Measurements from ENCODE around the gene PARN.
"Not testable (repeated sequence)": the region's sequence is repeated elsewhere in the genome, so short reads cannot be mapped to it uniquely, and the experiment has no call there.

PARN gene

GRCh38 chr16:14632693-14633569 is 2.9 kb upstream of the PARN start, which contains the start of gene BFAR:
BFAR (plus strand) TSS chr16:14632951; CDS start chr16:14644347, 11,396 bp downstream.
- DNase-seq = peak; percentile 81

GRCh38 chr16:14630620-14631330 is 715 bp upstream of the PARN start:
- DNase-seq = not testable (repeated sequence)

GRCh38 chr16:14629612-14629918 is 495 bp downstream of the PARN start:
- no peak for DNase-seq

GRCh38 chr16:14628806-14629611 is 1.1 kb downstream of the PARN start:
- DNase-seq = no peak

GRCh38 chr16:14627078-14627477 is 3.0 kb downstream of the PARN start:
- DNase-seq = no peak

GRCh38 chr16:14618566-14618965 is 11.5 kb downstream of the PARN start:
- no peak for DNase-seq

GRCh38 chr16:14616280-14616679 is 13.8 kb downstream of the PARN start:
- no peak for DNase-seq

GRCh38 chr16:14613991-14614390 is 16.1 kb downstream of the PARN start:
- no peak for DNase-seq

GRCh38 chr16:14611660-14612059 is 18.4 kb downstream of the PARN start:
- DNase-seq = no peak

GRCh38 chr16:14609716-14610115 is 20.3 kb downstream of the PARN start:
- DNase-seq = no peak

GRCh38 chr16:14608604-14609003 is 21.5 kb downstream of the PARN start:
- no peak for DNase-seq

GRCh38 chr16:14608111-14608566 is 21.9 kb downstream of the PARN start:
- DNase-seq = no peak

- no peak for DNase-seq
These were observed 24.0 kb downstream of the PARN start for GRCh38 chr16:14606102-14606501.

GRCh38 chr16:14602443-14602963 is 27.6 kb downstream of the PARN start:
- no peak for DNase-seq

- no peak for DNase-seq
These were observed 29.9 kb downstream of the PARN start for GRCh38 chr16:14600164-14600563.

- DNase-seq = no peak
These were observed 43.3 kb downstream of the PARN start for GRCh38 chr16:14586637-14587305.

GRCh38 chr16:14585287-14585686 is 44.8 kb downstream of the PARN start:
- DNase-seq = no peak

- not testable (repeated sequence) for DNase-seq
These were observed 49.1 kb downstream of the PARN start for GRCh38 chr16:14580926-14581325.

- no peak for DNase-seq
These were observed 50.8 kb downstream of the PARN start for GRCh38 chr16:14579266-14579665.

- DNase-seq = no peak
These were observed 53.5 kb downstream of the PARN start for GRCh38 chr16:14576532-14576931.

- DNase-seq = no peak
These were observed 54.0 kb downstream of the PARN start for GRCh38 chr16:14576069-14576468.

GRCh38 chr16:14574698-14575415 is 55.2 kb downstream of the PARN start:
- DNase-seq = not testable (repeated sequence)
